ENCODE results near the gene DNAAF1.
A peak's percentile ranks its signal among the peaks of the same experiment; 100 is the strongest.
"Not testable (repeated sequence)": the region's sequence is repeated elsewhere in the genome, so short reads cannot be mapped to it uniquely, and the experiment has no call there.

Gene DNAAF1

GRCh38 chr16:84144859-84145639 is at the start of gene DNAAF1, which contains the start of gene HSDL1:
DNAAF1 (plus strand) TSS chr16:84145308; CDS start chr16:84145441, 133 bp downstream.
HSDL1 (minus strand) TSS chr16:84145177; CDS start chr16:84131321, 13,856 bp downstream.
- ATAC-seq: peak; percentile 84
- DNase-seq: peak; percentile 98

- no peak for ATAC-seq
Measured at GRCh38 chr16:84095466-84095865, 49.6 kb upstream of the DNAAF1 start.

GRCh38 chr16:84096447-84097005 is 48.6 kb upstream of the DNAAF1 start:
- ATAC-seq (no peak), DNase-seq (no peak)

More at GRCh38 chr16:84095466-84095865, 49.6 kb upstream of the DNAAF1 start:
- DNase-seq: no peak

GRCh38 chr16:84098939-84099338 is 46.2 kb upstream of the DNAAF1 start:
- DNase-seq (no peak), ATAC-seq (no peak)

GRCh38 chr16:84103678-84104077 is 41.4 kb upstream of the DNAAF1 start:
- ATAC-seq (no peak), DNase-seq (no peak)

- no peak for ATAC-seq
- DNase-seq: no peak
Measured at GRCh38 chr16:84104231-84104630, 40.9 kb upstream of the DNAAF1 start.

GRCh38 chr16:84105301-84105815 is 39.8 kb upstream of the DNAAF1 start:
- DNase-seq: no peak
- ATAC-seq: no peak

- ATAC-seq (no peak), DNase-seq (no peak)
Measured at GRCh38 chr16:84105948-84106740, 39.0 kb upstream of the DNAAF1 start.

- ATAC-seq: no peak
Measured at GRCh38 chr16:84107921-84108320, 37.2 kb upstream of the DNAAF1 start.

GRCh38 chr16:84109598-84110335 is 35.3 kb upstream of the DNAAF1 start:
- no peak for ATAC-seq
- no peak for DNase-seq

More at GRCh38 chr16:84107921-84108320, 37.2 kb upstream of the DNAAF1 start:
- no peak for DNase-seq

GRCh38 chr16:84110527-84110926 is 34.6 kb upstream of the DNAAF1 start:
- DNase-seq (no peak), ATAC-seq (no peak)

GRCh38 chr16:84111525-84111924 is 33.6 kb upstream of the DNAAF1 start:
- DNase-seq: no peak
- ATAC-seq: no peak

- not testable (repeated sequence) for ATAC-seq
- DNase-seq: peak; percentile 47
Measured at GRCh38 chr16:84111949-84112348, 33.2 kb upstream of the DNAAF1 start.

- DNase-seq (no peak), ATAC-seq (peak; percentile 44)
Measured at GRCh38 chr16:84115919-84116719, 29.0 kb upstream of the DNAAF1 start.

GRCh38 chr16:84116720-84117493 is 28.2 kb upstream of the DNAAF1 start, which contains the start of gene MBTPS1:
MBTPS1 (minus strand) TSS chr16:84116942; CDS start chr16:84101783, 15,159 bp downstream.
- ATAC-seq (peak; percentile 95), DNase-seq (peak; percentile 99)

GRCh38 chr16:84117494-84117843 is 27.6 kb upstream of the DNAAF1 start:
- ATAC-seq: no peak
- peak; percentile 51 for DNase-seq

GRCh38 chr16:84118315-84118714 is 26.8 kb upstream of the DNAAF1 start:
- ATAC-seq, DNase-seq: not testable (repeated sequence)

GRCh38 chr16:84119368-84119767 is 25.7 kb upstream of the DNAAF1 start:
- ATAC-seq (no peak), DNase-seq (no peak)

GRCh38 chr16:84120023-84120422 is 25.1 kb upstream of the DNAAF1 start:
- ATAC-seq (no peak), DNase-seq (no peak)

GRCh38 chr16:84121007-84121406 is 24.1 kb upstream of the DNAAF1 start:
- ATAC-seq: no peak
- DNase-seq: no peak
